ENCODE data around the gene KIF6.

GRCh38 chr6:39698789-39699188 lies 26.4 kb downstream of the KIF6 start:
- TF ChIP-seq CTCF (IDR thresholded peaks at IDR 0.05; ENCODE audit: insufficient read depth, low read depth, low read length) (no peak), EZH2 (IDR thresholded peaks at IDR 0.05; ENCODE audit: insufficient read depth, low read length) (no peak)
